ENCODE results near the gene RPS14. TPM values are rescaled to one million over a fixed set of nuclear protein-coding genes. Genes with fewer than 3 reads are reported as not detected.
A peak's percentile ranks its signal among the peaks of the same experiment; 100 is the strongest.

RPS14 gene
- total and polyA plus RNA-seq, 9 donors: 2,234 to 9,295 (median 4,211) TPM

DNA sequence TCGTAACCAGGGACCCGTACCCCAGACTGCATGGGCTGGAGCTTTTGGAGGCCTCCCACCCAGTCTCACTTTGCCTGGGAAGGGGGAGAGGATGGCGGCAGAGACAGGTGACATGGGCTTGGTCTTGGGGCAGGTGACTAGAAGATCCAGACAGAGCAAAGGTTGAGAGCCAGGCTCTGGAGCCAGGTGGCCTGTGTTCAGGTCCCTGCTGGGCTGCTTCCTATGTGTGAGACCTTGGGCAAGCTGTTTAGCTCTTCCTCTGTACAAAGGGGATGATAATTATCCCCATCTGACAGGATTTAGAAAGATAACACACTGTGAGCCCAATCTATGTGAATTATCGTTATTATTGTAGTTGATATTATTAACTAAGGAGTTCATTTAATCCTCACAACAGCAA is 42.3 kb upstream of the RPS14 start:
- no peaks in the 10 kb centered on the region for H3K36me3 ChIP-seq
- no peaks in the 10 kb centered on the region for H3K27me3 ChIP-seq
- no peaks in the 10 kb centered on the region for H3K9me3 ChIP-seq
- no peak for DNase-seq
- H3K4me1 ChIP-seq (ENCODE audit: insufficient read depth): peaks cover 39% of the 10 kb centered on the region
- H3K27ac ChIP-seq: no peak overlapping the region
- intact Hi-C loops (cut with DNase I): loop anchor here in 1 of 4 donors (5.0 kb wide), 1 partner anchor 35 kb away; no protein-coding TSS in a partner anchor
- no peak overlapping the region for H3K4me3 ChIP-seq
- no peak for TF ChIP-seq EP300 (IDR thresholded peaks at IDR 0.05)
- TF ChIP-seq, protein P1, sequence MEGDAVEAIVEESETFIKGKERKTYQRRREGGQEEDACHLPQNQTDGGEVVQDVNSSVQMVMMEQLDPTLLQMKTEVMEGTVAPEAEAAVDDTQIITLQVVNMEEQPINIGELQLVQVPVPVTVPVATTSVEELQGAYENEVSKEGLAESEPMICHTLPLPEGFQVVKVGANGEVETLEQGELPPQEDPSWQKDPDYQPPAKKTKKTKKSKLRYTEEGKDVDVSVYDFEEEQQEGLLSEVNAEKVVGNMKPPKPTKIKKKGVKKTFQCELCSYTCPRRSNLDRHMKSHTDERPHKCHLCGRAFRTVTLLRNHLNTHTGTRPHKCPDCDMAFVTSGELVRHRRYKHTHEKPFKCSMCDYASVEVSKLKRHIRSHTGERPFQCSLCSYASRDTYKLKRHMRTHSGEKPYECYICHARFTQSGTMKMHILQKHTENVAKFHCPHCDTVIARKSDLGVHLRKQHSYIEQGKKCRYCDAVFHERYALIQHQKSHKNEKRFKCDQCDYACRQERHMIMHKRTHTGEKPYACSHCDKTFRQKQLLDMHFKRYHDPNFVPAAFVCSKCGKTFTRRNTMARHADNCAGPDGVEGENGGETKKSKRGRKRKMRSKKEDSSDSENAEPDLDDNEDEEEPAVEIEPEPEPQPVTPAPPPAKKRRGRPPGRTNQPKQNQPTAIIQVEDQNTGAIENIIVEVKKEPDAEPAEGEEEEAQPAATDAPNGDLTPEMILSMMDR (IDR thresholded peaks at IDR 0.05): no peak
- TF ChIP-seq POLR2A (IDR thresholded peaks at IDR 0.05): no peak
- 74 to 81% (median 78%) methylated on average over 4 of the region's 4 CpGs for WGBS, 3 donors

DNA sequence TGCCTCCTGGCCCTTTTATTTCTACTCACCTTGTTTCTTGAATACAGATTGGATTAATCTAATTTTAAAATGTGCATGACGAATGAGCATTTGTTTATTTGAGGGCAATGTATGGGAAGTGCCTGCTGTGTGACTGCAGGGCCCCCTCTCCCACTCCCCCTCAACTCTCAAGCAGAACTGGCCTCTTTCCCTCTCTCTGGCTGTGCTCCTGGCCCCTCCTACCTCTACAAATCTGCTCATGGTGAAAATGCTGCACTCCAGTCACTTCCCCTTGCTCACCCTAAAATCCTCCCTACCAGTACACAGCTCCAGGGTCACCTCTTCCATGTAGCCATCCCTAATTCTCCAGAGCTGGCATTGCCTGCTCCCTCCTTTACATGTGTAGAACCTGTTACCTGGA is 41.2 kb upstream of the RPS14 start:
- H3K9me3 ChIP-seq: no peaks in the 10 kb centered on the region
- intact Hi-C loops (cut with DNase I): loop anchor here in 1 of 4 donors (5.0 kb wide), 1 partner anchor 37 kb away; no protein-coding TSS in a partner anchor
- no peaks in the 10 kb centered on the region for H3K27me3 ChIP-seq
- TF ChIP-seq, protein P1 (IDR thresholded peaks at IDR 0.05): no peak
- no peak for TF ChIP-seq POLR2A (IDR thresholded peaks at IDR 0.05)
- no peak for TF ChIP-seq EP300 (IDR thresholded peaks at IDR 0.05)
- WGBS, 3 donors: 38 to 52% (median 43%) methylated on average over 1 of the region's 1 CpG
- no peak for DNase-seq
- no peaks in the 10 kb centered on the region for H3K36me3 ChIP-seq
- no peak overlapping the region for H3K4me3 ChIP-seq
- peaks cover 35% of the 10 kb centered on the region for H3K4me1 ChIP-seq (ENCODE audit: insufficient read depth)
- H3K27ac ChIP-seq: no peak overlapping the region

DNA sequence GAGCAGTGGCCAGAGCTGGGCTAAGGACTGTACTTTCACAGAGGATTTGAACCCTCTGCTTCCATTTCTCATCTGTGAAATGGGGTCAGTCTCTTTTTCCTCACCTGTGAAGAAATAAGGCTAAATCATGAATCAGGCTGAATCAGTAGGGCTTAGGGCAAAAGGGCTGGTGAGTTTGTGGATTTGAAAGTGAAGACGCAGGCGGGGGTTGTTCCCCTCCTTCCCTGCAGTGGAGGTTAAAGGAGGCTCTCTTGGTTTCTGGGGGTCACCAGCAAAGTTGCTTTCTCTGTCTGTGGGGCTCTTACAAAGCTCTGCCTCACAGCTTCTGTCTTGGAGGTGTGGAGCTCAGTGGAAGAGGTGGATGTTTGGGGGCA is 40.7 kb upstream of the RPS14 start:
- Histone ChIP-seq H3K36me3 (no peaks in the 10 kb centered on the region), H3K27me3 (no peaks in the 10 kb centered on the region), H3K9me3 (no peaks in the 10 kb centered on the region), H3K27ac (no peak overlapping the region), H3K4me3 (no peak overlapping the region), H3K4me1 (ENCODE audit: insufficient read depth) (peaks cover 36% of the 10 kb centered on the region)
- WGBS, 3 donors: 52 to 70% (median 67%) methylated on average over 2 of the region's 2 CpGs
- no peak for DNase-seq
- TF ChIP-seq EP300 (IDR thresholded peaks at IDR 0.05): no peak
- intact Hi-C loops (cut with DNase I): loop anchor here in 1 of 4 donors (5.0 kb wide), 1 partner anchor 37 kb away; no protein-coding TSS in a partner anchor

DNA sequence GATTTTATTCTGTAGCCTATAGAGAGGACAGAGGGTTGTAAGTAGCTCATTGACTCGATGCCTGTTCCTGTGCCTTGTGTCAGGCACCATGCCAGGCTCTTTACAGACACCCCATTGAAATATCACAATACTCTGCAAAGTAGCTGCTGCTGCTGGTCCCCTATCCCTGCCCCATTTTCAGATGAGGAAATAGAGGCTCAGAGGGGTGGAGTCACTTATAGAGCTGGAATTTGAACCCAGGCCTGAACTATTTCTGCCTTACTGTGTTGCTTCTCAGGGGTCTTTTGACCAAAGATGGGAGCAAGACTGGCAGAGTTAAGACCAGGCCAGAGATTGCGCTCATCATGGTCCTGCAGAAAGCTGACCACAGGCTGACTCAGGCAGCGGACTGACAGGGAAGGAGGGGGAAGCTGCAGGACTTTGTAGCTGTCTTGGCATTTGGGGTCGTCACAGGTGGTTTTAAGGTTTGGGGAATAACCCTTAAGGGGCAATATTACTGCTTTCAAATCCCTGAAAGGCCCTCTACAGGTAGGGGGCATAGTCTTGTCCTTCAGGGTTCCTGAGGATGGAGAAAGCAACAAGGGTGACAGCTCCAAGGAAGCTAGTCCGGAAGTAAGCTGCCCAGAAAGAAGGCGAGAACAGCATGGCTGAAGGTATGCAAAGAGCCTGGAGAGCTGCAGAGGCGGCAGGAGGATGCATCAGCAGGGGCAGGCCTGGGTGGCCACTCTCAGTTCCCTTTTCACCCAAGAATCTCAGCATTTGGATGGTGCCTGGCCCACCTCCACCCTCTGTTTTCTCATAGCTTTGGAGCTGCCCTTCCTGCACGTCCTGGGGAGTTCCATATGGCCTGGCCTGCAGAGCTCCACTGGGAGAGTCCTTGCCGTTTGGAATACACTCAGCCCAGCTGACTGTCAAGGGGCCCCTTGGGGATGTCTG is 40.1 kb upstream of the RPS14 start:
- H3K4me3 ChIP-seq: no peak overlapping the region
- no peaks in the 10 kb centered on the region for H3K27me3 ChIP-seq
- intact Hi-C loops (cut with DNase I): loop anchor here in 2 of 4 donors (5.0 kb wide), 2 partner anchors 33 to 38 kb away; no protein-coding TSS in a partner anchor
- H3K27ac ChIP-seq: peak overlapping the region in 1 of 2 donors; percentile 26
- H3K9me3 ChIP-seq: no peaks in the 10 kb centered on the region
- no peaks in the 10 kb centered on the region for H3K36me3 ChIP-seq
- peaks cover 40% of the 10 kb centered on the region for H3K4me1 ChIP-seq (ENCODE audit: insufficient read depth)
- 49 to 56% (median 53%) methylated on average over 9 of the region's 9 CpGs for WGBS, 3 donors
- no peak for TF ChIP-seq POLR2A (IDR thresholded peaks at IDR 0.05)
- no peak for TF ChIP-seq EP300 (IDR thresholded peaks at IDR 0.05)
- TF ChIP-seq, protein P1 (IDR thresholded peaks at IDR 0.05): no peak
- no peak for DNase-seq
